Cardiac muscle cell (in vitro differentiated cells and primary cell): ENCODE data around the gene TMEM171. TPM values are rescaled to one million over a fixed set of nuclear protein-coding genes. Genes with fewer than 3 reads are reported as not detected.

Source experiments
- DNase-seq, 2 donors: peaks; one replicate each; pipeline versions ENCODE4 v3.0.0 to v3.0.0-alpha.2; 2010 to 2017; ENCODE audit warnings: low read depth in 1 of 2, low spot score in 1 of 2
- H3K27ac ChIP-seq: fragments of 200-600 bp; sonication (generic); 2 replicates; pipeline ENCODE4 v1.5.1; 2016
- H3K27me3 ChIP-seq: fragments of 200-600 bp; sonication (generic); 2 replicates; pipeline ENCODE4 v1.6.0; 2016; ENCODE audit warnings: control low read depth
- H3K36me3 ChIP-seq: fragments of 200-600 bp; sonication (generic); 2 replicates; pipeline ENCODE4 v1.5.1; 2016; ENCODE audit warnings: control low read depth
- H3K4me1 ChIP-seq: fragments of 200-600 bp; sonication (generic); 2 replicates; pipeline ENCODE4 v1.8.1; 2017; ENCODE audit warnings: low read depth, mild to moderate bottlenecking, mixed run types
- H3K4me3 ChIP-seq: fragments of 200-600 bp; sonication (generic); 2 replicates; pipeline ENCODE4 v1.5.1; 2016; ENCODE audit warnings: mild to moderate bottlenecking
- H3K9me3 ChIP-seq: fragments of 200-600 bp; sonication (generic); 2 replicates; pipeline ENCODE4 v1.5.1; 2017; ENCODE audit warnings: low read depth, mild to moderate bottlenecking, control low read depth
- CTCF ChIP-seq: IDR thresholded peaks from 2 replicates; pipeline ENCODE4 v1.5.1; 2012; ENCODE audit warnings: low read depth, mild to moderate bottlenecking, low read length
- polyA plus RNA-seq: library from polyadenylated mRNA; unstranded; fragments of >200 nt; fragmentation: Nextera tagmentation; extraction: Ambion mirVana; gene quantifications from 2 replicates; pipeline ENCODE4 v1.2.1, GENCODE V29; 2016
- total RNA-seq: library from RNA; depleted of rRNA; stranded (reverse); fragments of >200 nt; gene quantifications from 2 replicates; pipeline ENCODE4 v1.2.3, GENCODE V29; 2016

Gene TMEM171, protein sequence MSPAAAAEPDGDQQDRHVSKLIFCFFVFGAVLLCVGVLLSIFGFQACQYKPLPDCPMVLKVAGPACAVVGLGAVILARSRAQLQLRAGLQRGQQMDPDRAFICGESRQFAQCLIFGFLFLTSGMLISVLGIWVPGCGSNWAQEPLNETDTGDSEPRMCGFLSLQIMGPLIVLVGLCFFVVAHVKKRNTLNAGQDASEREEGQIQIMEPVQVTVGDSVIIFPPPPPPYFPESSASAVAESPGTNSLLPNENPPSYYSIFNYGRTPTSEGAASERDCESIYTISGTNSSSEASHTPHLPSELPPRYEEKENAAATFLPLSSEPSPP
- not detected in 2 replicates for total RNA-seq
- polyA plus RNA-seq, result not detected in 2 replicates

DNA sequence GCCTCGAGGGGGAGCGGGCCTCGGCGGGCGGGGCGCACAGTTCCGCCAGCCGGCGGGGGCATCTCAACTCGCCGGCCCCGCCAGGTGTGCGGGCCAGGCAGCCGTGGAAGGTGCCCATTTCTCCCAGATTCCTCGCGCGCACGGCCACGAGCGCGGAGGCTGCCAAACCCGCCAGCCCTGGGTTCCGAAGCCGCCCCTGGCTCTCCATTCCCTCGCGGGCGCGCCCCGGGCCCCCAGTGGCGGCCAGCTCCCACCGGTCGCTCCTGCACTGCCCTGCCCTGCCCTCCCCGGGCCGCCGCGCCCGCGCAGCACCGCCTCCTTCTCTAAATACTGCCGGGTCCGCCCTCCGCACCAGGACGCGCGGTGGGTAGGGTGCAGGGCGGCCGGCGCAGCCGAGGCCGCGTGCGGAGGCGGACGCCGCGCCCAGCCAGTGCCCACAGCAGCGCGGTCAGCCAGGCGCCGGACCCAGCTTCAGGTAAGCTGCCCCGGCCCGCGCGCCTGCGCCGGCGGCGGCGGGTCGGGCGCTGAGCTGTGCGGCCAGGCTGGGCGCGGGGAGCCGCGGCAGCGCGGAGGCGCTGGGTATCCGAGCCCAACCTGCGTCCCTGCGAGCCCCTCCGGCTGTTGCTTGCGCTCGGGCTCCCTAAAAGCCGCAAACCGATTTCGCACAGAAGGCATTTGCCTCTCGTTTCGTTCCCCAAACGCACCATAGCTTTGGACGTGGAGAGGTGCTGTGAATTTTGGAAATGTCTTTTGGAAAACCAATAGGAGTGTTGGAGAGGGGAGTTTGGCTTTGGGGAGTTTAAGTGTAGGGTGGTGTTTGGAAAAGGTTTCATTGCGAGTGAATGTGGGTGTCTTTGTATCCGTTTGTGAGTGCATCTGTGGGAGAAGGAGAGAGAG is at the start of gene TMEM171:
TSS of gene TMEM171 (plus strand) at position 354 of the 897 bp plus-strand sequence. CDS start 2,799 bp downstream, outside the sequence.
- Histone ChIP-seq H3K27ac (no peak within 1 kb of the TSS), H3K4me1 (no peaks in the 10 kb centered on the region), H3K4me3 (peak within 1 kb of the TSS; percentile 49), H3K27me3 (peaks cover 57% of the 10 kb centered on the region), H3K9me3 (no peaks in the 10 kb centered on the region), H3K36me3 (no peaks in the 10 kb centered on the region)
- TF ChIP-seq CTCF, result no peak
- DNase-seq, result peak; percentile 47 to 77

GRCh38 chr5:73081093-73081492 is 39.3 kb upstream of the TMEM171 start:
- no peak for TF ChIP-seq CTCF
- no peak overlapping the region for H3K27ac ChIP-seq
- H3K9me3 ChIP-seq, result no peaks in the 10 kb centered on the region
- peaks cover 15% of the 10 kb centered on the region for H3K36me3 ChIP-seq
- H3K27me3 ChIP-seq, result no peaks in the 10 kb centered on the region
- no peak overlapping the region for H3K4me3 ChIP-seq
- no peak for DNase-seq
- H3K4me1 ChIP-seq, result no peaks in the 10 kb centered on the region

DNA sequence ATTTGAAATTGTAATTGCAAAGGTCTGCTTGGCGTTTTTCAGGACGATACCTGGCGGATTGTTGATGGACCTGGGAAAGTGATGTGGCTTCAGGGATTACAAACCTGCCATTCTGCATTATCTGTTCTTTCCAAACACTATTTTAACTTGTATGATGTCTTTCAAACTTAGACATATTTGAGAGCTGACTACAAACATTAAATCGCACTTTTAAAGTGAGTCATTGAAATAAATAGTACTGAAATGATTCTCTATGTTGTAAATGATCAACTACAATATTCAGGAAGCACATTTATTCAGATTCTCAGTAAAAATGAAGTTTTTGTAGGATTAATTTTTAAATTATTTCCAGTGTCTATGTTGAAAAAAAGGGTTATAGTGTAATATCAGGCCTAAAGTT is 32.3 kb upstream of the TMEM171 start:
- H3K4me1 ChIP-seq, result no peaks in the 10 kb centered on the region
- no peaks in the 10 kb centered on the region for H3K9me3 ChIP-seq
- H3K4me3 ChIP-seq, result no peak overlapping the region
- no peak overlapping the region for H3K27ac ChIP-seq
- no peak for TF ChIP-seq CTCF
- H3K36me3 ChIP-seq, result no peaks in the 10 kb centered on the region
- no peaks in the 10 kb centered on the region for H3K27me3 ChIP-seq
- DNase-seq, result no peak

DNA sequence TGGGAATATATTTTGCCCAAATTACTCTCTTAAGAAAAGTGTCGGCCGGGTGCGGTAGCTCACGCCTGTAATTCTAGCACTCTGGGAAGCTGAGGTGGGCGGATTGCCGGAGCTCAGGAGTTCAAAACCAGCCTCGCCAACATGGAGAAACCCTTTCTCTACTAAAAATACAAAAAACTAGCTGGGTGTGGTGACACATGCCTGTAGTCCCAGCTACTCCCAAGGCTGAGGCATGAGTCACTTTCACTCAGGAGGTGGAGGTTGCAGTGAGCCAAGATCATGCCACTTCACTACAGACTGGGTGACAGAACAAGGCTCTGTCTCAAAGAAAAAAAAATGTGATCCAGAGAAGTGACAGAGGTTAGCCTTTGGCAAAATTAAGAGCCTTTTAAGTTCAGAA is 26.4 kb upstream of the TMEM171 start:
- TF ChIP-seq CTCF, result no peak
- H3K27me3 ChIP-seq, result no peaks in the 10 kb centered on the region
- H3K4me3 ChIP-seq, result no peak overlapping the region
- peak in 1 of 2 donors; percentile 30 for DNase-seq
- H3K9me3 ChIP-seq, result no peaks in the 10 kb centered on the region
- H3K4me1 ChIP-seq, result no peaks in the 10 kb centered on the region
- H3K27ac ChIP-seq, result no peak overlapping the region
- no peaks in the 10 kb centered on the region for H3K36me3 ChIP-seq

DNA sequence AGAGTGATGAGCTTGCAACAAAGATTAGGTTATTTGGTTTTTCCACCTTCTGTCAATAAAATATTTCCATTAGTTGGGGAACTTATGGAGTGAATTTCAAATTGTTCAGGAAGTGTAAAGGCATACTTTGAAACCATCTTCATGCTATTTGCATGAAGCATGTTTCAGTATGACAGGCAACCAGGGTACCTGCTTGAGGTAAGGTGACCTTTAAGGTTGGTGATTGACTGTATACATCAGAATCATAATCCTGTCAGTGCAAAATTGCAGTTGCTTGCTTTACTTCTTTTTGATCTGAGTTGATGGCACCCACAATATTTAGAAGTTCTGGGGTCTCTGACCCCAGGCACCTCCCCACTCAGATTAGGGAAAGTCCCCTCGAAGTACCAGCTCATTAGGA is 26.0 kb upstream of the TMEM171 start:
- Histone ChIP-seq H3K9me3 (no peaks in the 10 kb centered on the region), H3K27ac (no peak overlapping the region), H3K27me3 (no peaks in the 10 kb centered on the region), H3K36me3 (no peaks in the 10 kb centered on the region), H3K4me1 (no peaks in the 10 kb centered on the region), H3K4me3 (no peak overlapping the region)
- TF ChIP-seq CTCF, result no peak
- no peak for DNase-seq
